ENCODE data around the gene AIMP1.

GRCh38 chr4:106286611-106287010 is 29.7 kb upstream of the AIMP1 start:
- TF ChIP-seq, protein P1, sequence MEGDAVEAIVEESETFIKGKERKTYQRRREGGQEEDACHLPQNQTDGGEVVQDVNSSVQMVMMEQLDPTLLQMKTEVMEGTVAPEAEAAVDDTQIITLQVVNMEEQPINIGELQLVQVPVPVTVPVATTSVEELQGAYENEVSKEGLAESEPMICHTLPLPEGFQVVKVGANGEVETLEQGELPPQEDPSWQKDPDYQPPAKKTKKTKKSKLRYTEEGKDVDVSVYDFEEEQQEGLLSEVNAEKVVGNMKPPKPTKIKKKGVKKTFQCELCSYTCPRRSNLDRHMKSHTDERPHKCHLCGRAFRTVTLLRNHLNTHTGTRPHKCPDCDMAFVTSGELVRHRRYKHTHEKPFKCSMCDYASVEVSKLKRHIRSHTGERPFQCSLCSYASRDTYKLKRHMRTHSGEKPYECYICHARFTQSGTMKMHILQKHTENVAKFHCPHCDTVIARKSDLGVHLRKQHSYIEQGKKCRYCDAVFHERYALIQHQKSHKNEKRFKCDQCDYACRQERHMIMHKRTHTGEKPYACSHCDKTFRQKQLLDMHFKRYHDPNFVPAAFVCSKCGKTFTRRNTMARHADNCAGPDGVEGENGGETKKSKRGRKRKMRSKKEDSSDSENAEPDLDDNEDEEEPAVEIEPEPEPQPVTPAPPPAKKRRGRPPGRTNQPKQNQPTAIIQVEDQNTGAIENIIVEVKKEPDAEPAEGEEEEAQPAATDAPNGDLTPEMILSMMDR (conservative IDR thresholded peaks at IDR 0.05 in 1 of 2, IDR thresholded peaks at IDR 0.05 in 1 of 2; ENCODE audit: extremely low read depth in 1 of 2, insufficient read depth in 1 of 2, low read depth in 1 of 2, low read length in 2 of 2), result no peak
- no peak for TF ChIP-seq EZH2 (IDR thresholded peaks at IDR 0.05; ENCODE audit: borderline replicate concordance, low read length)

Data from mammary epithelial cell (primary cell).